H1 (cell line): Measurements from ENCODE around the gene PDE1C. TPM values are rescaled to one million over a fixed set of nuclear protein-coding genes. Genes with fewer than 3 reads are reported as not detected.

Experiments
- CTCF ChIA-PET: fragments of 300-600 bp; sonication (Branson Sonifier 250); formaldehyde crosslinking; loops from one replicate; lab custom pipeline; 2021; ENCODE audit not compliant: partially characterized antibody; lab: Charles Lee
- POLR2A ChIA-PET: fragments of 300-600 bp; sonication (Branson Sonifier 250); formaldehyde crosslinking; loops from one replicate; lab custom pipeline; 2021; ENCODE audit warnings: inconsistent platforms; ENCODE audit not compliant: partially characterized antibody; lab: Charles Lee
- DNase-seq, 2 experiments: peaks; one replicate each; pipeline versions ENCODE4 v3.0.0 to v3.0.0-alpha.2; 2010 to 2022; ENCODE audit warnings: low spot score in 2 of 2, low read depth in 1 of 2, mixed read lengths in 1 of 2
- FAIRE-seq: peaks from 2 replicates; lab custom pipeline; 2011; peaks lifted over from hg19 to GRCh38; lab: Jason Lieb, UNC
- H2AFZ ChIP-seq: 2 replicates; pipeline ENCODE4 v1.8.1; 2012; ENCODE audit warnings: low read length, inconsistent platforms
- H2AK5ac ChIP-seq: 2 replicates; pipeline ENCODE4 v1.6.1; 2013; ENCODE audit warnings: low read depth, low read length
- H2BK120ac ChIP-seq: replicated peaks from 2 replicates; pipeline ENCODE3; 2013; ENCODE audit warnings: low read depth, low read length, inconsistent platforms
- H2BK12ac ChIP-seq: 2 replicates; pipeline ENCODE4 v1.6.1; 2013; ENCODE audit warnings: low read depth, low read length
- H2BK15ac ChIP-seq: 2 replicates; pipeline ENCODE4 v1.6.1; 2013; ENCODE audit warnings: low read length
- H2BK20ac ChIP-seq: 2 replicates; pipeline ENCODE4 v1.6.1; 2013; ENCODE audit warnings: low read length
- H2BK5ac ChIP-seq: 2 replicates; pipeline ENCODE4 v1.6.1; 2013; ENCODE audit warnings: low read depth, low read length
- H3K14ac ChIP-seq: 2 replicates; pipeline ENCODE4 v1.6.1; 2013; ENCODE audit warnings: inconsistent platforms; ENCODE audit not compliant: insufficient read length
- H3K18ac ChIP-seq: 2 replicates; pipeline ENCODE4 v1.6.1; 2013; ENCODE audit warnings: low read length; ENCODE audit errors: extremely low read depth
- H3K23ac ChIP-seq: 2 replicates; pipeline ENCODE4 v1.6.1; 2013; ENCODE audit warnings: inconsistent platforms; ENCODE audit not compliant: insufficient read length
- H3K23me2 ChIP-seq: 2 replicates; pipeline ENCODE4 v1.6.1; 2013; ENCODE audit warnings: low read depth, low read length
- H3K27ac ChIP-seq: 2 replicates; pipeline ENCODE4 v1.6.1; 2011; ENCODE audit warnings: low read depth, low read length, inconsistent platforms
- H3K27me3 ChIP-seq, 4 experiments: replicated peaks in 1 of 4; 1 replicate in 1 of 4; 2 replicates in 3 of 4; pipeline versions ENCODE4 v1.6.1 to v1.8.1; 2011 to 2013; ENCODE audit warnings: low read length in 3 of 4, mild to moderate bottlenecking in 3 of 4, inconsistent platforms in 2 of 4, mixed read lengths in 2 of 4, moderate library complexity in 1 of 4; ENCODE audit not compliant: control insufficient read depth in 3 of 4, insufficient read depth in 3 of 4; ENCODE audit errors: extremely low read depth in 1 of 4
- H3K36me3 ChIP-seq, 4 experiments: 2 replicates each; pipeline versions ENCODE4 v1.6.1 to v1.8.1; 2011 to 2013; ENCODE audit warnings: mild to moderate bottlenecking in 4 of 4, low read length in 3 of 4, moderate library complexity in 2 of 4, control low read depth in 1 of 4, inconsistent platforms in 1 of 4; ENCODE audit not compliant: insufficient read depth in 4 of 4, control insufficient read depth in 2 of 4
- H3K4ac ChIP-seq: replicated peaks from 2 replicates; pipeline ENCODE3; 2013; ENCODE audit warnings: low read length, low read depth, mixed read lengths, inconsistent platforms; ENCODE audit not compliant: insufficient read length
- H3K4me1 ChIP-seq, 4 experiments: replicated peaks in 1 of 4; 1 replicate in 1 of 4; 2 replicates in 3 of 4; pipeline versions ENCODE4 v1.6.1 to v1.8.1; 2011 to 2013; ENCODE audit warnings: low read length in 3 of 4, inconsistent platforms in 2 of 4, mixed read lengths in 1 of 4; ENCODE audit not compliant: insufficient read depth in 4 of 4, control insufficient read depth in 3 of 4
- H3K4me2 ChIP-seq, 2 experiments: 2 replicates each; pipeline versions ENCODE4 v1.6.1 to v1.8.1; 2011 to 2013; ENCODE audit warnings: low read depth in 2 of 2, low read length in 2 of 2, control low read depth in 1 of 2, inconsistent platforms in 1 of 2, mild to moderate bottlenecking in 1 of 2; ENCODE audit not compliant: insufficient read depth in 1 of 2
- H3K4me3 ChIP-seq, 4 experiments: fragments of 200-600, 300-600 bp in 1 of 4; sonication (generic), shearing (Covaris generic), sonication (Bioruptor Twin) in 1 of 4; 2 replicates each; pipeline versions ENCODE4 v1.5.1 to v1.8.1; 2011 to 2016; ENCODE audit warnings: low read length in 4 of 4, low read depth in 3 of 4, control low read depth in 2 of 4, inconsistent platforms in 2 of 4, mild to moderate bottlenecking in 2 of 4, mixed read lengths in 1 of 4, moderate library complexity in 1 of 4; ENCODE audit not compliant: insufficient read depth in 2 of 4; ENCODE audit errors: extremely low read depth in 1 of 4
- H3K56ac ChIP-seq: replicated peaks from 2 replicates; pipeline ENCODE3; 2013; ENCODE audit warnings: low read depth, mild to moderate bottlenecking, mixed read lengths, low read length, inconsistent platforms; ENCODE audit not compliant: insufficient read length
- H3K79me1 ChIP-seq: 2 replicates; pipeline ENCODE4 v1.6.1; 2013; ENCODE audit warnings: low read depth, low read length, control low read depth
- H3K79me2 ChIP-seq, 2 experiments: 2 replicates each; pipeline versions ENCODE4 v1.6.1 to v1.8.1; 2012 to 2013; ENCODE audit warnings: low read length in 2 of 2, mild to moderate bottlenecking in 2 of 2, inconsistent platforms in 1 of 2; ENCODE audit not compliant: insufficient read depth in 2 of 2, control insufficient read depth in 1 of 2
- H3K9ac ChIP-seq, 4 experiments: replicated peaks in 1 of 4; 1 replicate in 1 of 4; 2 replicates in 3 of 4; pipeline versions ENCODE4 v1.6.1 to v1.8.1; 2011 to 2013; ENCODE audit warnings: low read depth in 3 of 4, low read length in 3 of 4, control low read depth in 2 of 4, mild to moderate bottlenecking in 2 of 4, moderate library complexity in 2 of 4, inconsistent platforms in 1 of 4; ENCODE audit errors: extremely low read depth in 1 of 4
- H3K9me3 ChIP-seq, 2 experiments: 2 replicates each; pipeline versions ENCODE4 v1.6.1 to v1.8.1; 2012 to 2013; ENCODE audit warnings: mild to moderate bottlenecking in 2 of 2, moderate library complexity in 2 of 2, control low read depth in 1 of 2, inconsistent platforms in 1 of 2, low read depth in 1 of 2, low read length in 1 of 2, mixed read lengths in 1 of 2; ENCODE audit not compliant: insufficient read depth in 2 of 2
- H4K20me1 ChIP-seq, 2 experiments: replicated peaks in 1 of 2; 2 replicates each; pipeline versions ENCODE3 to v1.8.1; 2011 to 2013; ENCODE audit warnings: inconsistent platforms in 2 of 2, low read length in 2 of 2, mild to moderate bottlenecking in 1 of 2; ENCODE audit not compliant: insufficient read depth in 2 of 2, control insufficient read depth in 1 of 2
- H4K5ac ChIP-seq: 2 replicates; pipeline ENCODE4 v1.6.1; 2013; ENCODE audit warnings: low read length, low read depth, mixed read lengths, inconsistent platforms; ENCODE audit not compliant: insufficient read length
- H4K8ac ChIP-seq: 2 replicates; pipeline ENCODE4 v1.8.0; 2013; ENCODE audit warnings: mild to moderate bottlenecking, moderate library complexity, low read length, inconsistent platforms; ENCODE audit not compliant: insufficient read depth; ENCODE audit errors: extremely low read depth
- H4K91ac ChIP-seq: replicated peaks from 2 replicates; pipeline ENCODE3; 2013; ENCODE audit warnings: low read length, mixed read lengths, inconsistent platforms; ENCODE audit not compliant: insufficient read length
- CEBPB ChIP-seq: IDR thresholded peaks from 2 replicates; pipeline ENCODE4 v1.6.1; 2012; ENCODE audit warnings: low read depth, low read length
- NRF1 ChIP-seq: IDR thresholded peaks from 2 replicates; pipeline ENCODE4 v1.6.1; 2011; ENCODE audit warnings: mild to moderate bottlenecking, low read depth, low read length, improper control_type of control experiment
- SAP30 ChIP-seq: fragments of 300-600 bp; sonication (generic); IDR thresholded peaks from 2 replicates; pipeline ENCODE4 v1.7.1; 2012; ENCODE audit warnings: low read length, moderate library complexity, mild to moderate bottlenecking, inconsistent platforms; ENCODE audit not compliant: insufficient read depth, insufficient replicate concordance
- WGBS, 2 experiments: shearing (Covaris generic) in 1 of 2; methylation state at CpG; one replicate each; pipeline versions ENCODE4 v1.1.6 to v1.1.7; 2013 to 2015; ENCODE audit warnings: low lambda C conversion rate in 2 of 2, mixed read lengths in 2 of 2, inconsistent platforms in 1 of 2, low coverage in 1 of 2, missing lambda C conversion rate in 1 of 2; ENCODE audit not compliant: insufficient replicate concordance in 2 of 2, insufficient coverage in 1 of 2, insufficient read length in 1 of 2; ENCODE audit errors: extremely low coverage in 1 of 2, missing lambda C conversion rate in 1 of 2; 5-methylcytosine and 5-hydroxymethylcytosine counted together
- polyA plus RNA-seq, 7 experiments: library from polyadenylated mRNA; depleted of rRNA in 3 of 7; stranded (reverse) in 5 of 7; unstranded in 2 of 7; fragments of >200 nt in 5 of 7; fragments of 200-250 nt in 2 of 7; gene quantifications; 1 replicate in 5 of 7; 2 replicates in 1 of 7; 4 replicates in 1 of 7; pipeline versions ENCODE4 v1.2.1 to v1.2.3, GENCODE V29; 2011 to 2013; ENCODE audit warnings: missing spikeins in 2 of 7, mixed read lengths in 2 of 7
- total RNA-seq: library from RNA; stranded (reverse); fragmentation: NEBNext Ultra II Directional; extraction: Animal tissue kit (Norgen Biotek cat#: 25700); gene quantifications from 2 replicates; pipeline ENCODE4 v1.2.1, GENCODE V29; 2021

Gene PDE1C
- total and polyA plus RNA-seq, 2 of the 8 experiments (the other 6 are each of a cell fraction or from before 2014, with no cell fraction given), result 0.11 to 1.1 TPM

- no peak overlapping the region for H3K4me2 ChIP-seq
- H3K18ac ChIP-seq, result no peak overlapping the region
- no peak overlapping the region for H3K9ac ChIP-seq
- H2BK20ac ChIP-seq, result no peak overlapping the region
- no peak overlapping the region for H2BK12ac ChIP-seq
- H3K27ac ChIP-seq, result no peak overlapping the region
- H4K8ac ChIP-seq, result no peak overlapping the region
- H2BK15ac ChIP-seq, result no peak overlapping the region
- H3K79me2 ChIP-seq, result no peaks in the 10 kb centered on the region
- no peaks in the 10 kb centered on the region for H3K27me3 ChIP-seq
- H2AK5ac ChIP-seq, result no peak overlapping the region
- 83% methylated on average over 18 of the region's 18 CpGs; no CpG with 5 or more reads in 1 of the 2 experiments for WGBS, 2 experiments
- H3K4ac ChIP-seq, result no peak overlapping the region
- no peaks in the 10 kb centered on the region for H3K79me1 ChIP-seq
- no peak overlapping the region for H2BK5ac ChIP-seq
- H3K23me2 ChIP-seq, result no peaks in the 10 kb centered on the region
- H3K4me1 ChIP-seq, result no peaks in the 10 kb centered on the region
- no peaks in the 10 kb centered on the region; a peak in 1 of 4 replicates for H3K9me3 ChIP-seq
- H4K20me1 ChIP-seq, result no peaks in the 10 kb centered on the region
- H4K91ac ChIP-seq, result no peak overlapping the region
- TF ChIP-seq CEBPB, result no peak
- no peak for TF ChIP-seq SAP30
- TF ChIP-seq NRF1, result no peak
- DNase-seq (no peak), FAIRE-seq (no peak)
- ChIA-PET CTCF (no interaction called here), POLR2A (no interaction called here)
- no peak overlapping the region for H4K5ac ChIP-seq
- H3K36me3 ChIP-seq, result no peaks in the 10 kb centered on the region
- no peak overlapping the region for H2BK120ac ChIP-seq
- H3K23ac ChIP-seq, result no peak overlapping the region
- H3K56ac ChIP-seq, result no peak overlapping the region
- no peak overlapping the region for H2AFZ ChIP-seq
- H3K14ac ChIP-seq, result no peak overlapping the region
- no peak overlapping the region for H3K4me3 ChIP-seq
Measured at GRCh38 chr7:32088451-32088881, 18.3 kb upstream of the PDE1C start.
